CD4-positive, alpha-beta memory T cell (primary cell): ENCODE results near the gene SPDEF. TPM values are rescaled to one million over a fixed set of nuclear protein-coding genes. Genes with fewer than 3 reads are reported as not detected.
A peak's percentile ranks its signal among the peaks of the same experiment; 100 is the strongest.

ENCODE experiments used
- CTCF ChIA-PET: fragments of 350-600 bp; sonication (Branson Sonifier 250); formaldehyde crosslinking; loops from one replicate; lab custom pipeline; 2021; ENCODE audit warnings: inconsistent platforms; ENCODE audit not compliant: partially characterized antibody; lab: Charles Lee
- POLR2A ChIA-PET: fragments of 350-600 bp; sonication (Branson Sonifier 250); formaldehyde crosslinking; loops from one replicate; lab custom pipeline; 2021; ENCODE audit not compliant: partially characterized antibody; lab: Charles Lee
- DNase-seq, 5 donors: peaks; one replicate each; pipeline versions ENCODE4 v3.0.0 to v3.0.0-alpha.2; 2020 to 2022; ENCODE audit warnings: mixed read lengths in 1 of 5
- H3K27ac ChIP-seq: one replicate; pipeline ENCODE4 v1.7.0; 2013; ENCODE audit warnings: low read depth, low read length
- H3K27me3 ChIP-seq: 2 replicates; pipeline ENCODE4 v1.7.0; 2013; ENCODE audit warnings: mild to moderate bottlenecking, low read length, moderate library complexity; ENCODE audit not compliant: insufficient read depth
- H3K36me3 ChIP-seq: 2 replicates; pipeline ENCODE4 v1.7.0; 2013; ENCODE audit warnings: mild to moderate bottlenecking, low read length, moderate library complexity; ENCODE audit not compliant: insufficient read depth
- H3K4me1 ChIP-seq: 2 replicates; pipeline ENCODE4 v1.7.0; 2013; ENCODE audit warnings: mild to moderate bottlenecking, low read length, moderate library complexity; ENCODE audit not compliant: insufficient read depth
- H3K4me3 ChIP-seq, 2 donors: one replicate each; pipeline ENCODE4 v1.7.0; 2013; ENCODE audit warnings: low read length in 2 of 2, mild to moderate bottlenecking in 1 of 2
- H3K9me3 ChIP-seq, 2 donors: one replicate each; pipeline ENCODE4 v1.7.0; 2013; ENCODE audit warnings: low read length in 2 of 2, control low read depth in 1 of 2; ENCODE audit not compliant: control insufficient read depth in 1 of 2
- H3K27ac Mint-ChIP-seq, 7 donors: one replicate each; pipeline ENCODE4 v1.8.0; 2020 to 2021; ENCODE audit warnings: mixed read lengths in 7 of 7, mild to moderate bottlenecking in 6 of 7, inconsistent platforms in 3 of 7, moderate library complexity in 3 of 7
- H3K27me3 Mint-ChIP-seq, 2 donors: one replicate each; pipeline ENCODE4 v1.8.0; 2020 to 2021; ENCODE audit warnings: mixed read lengths in 2 of 2
- H3K36me3 Mint-ChIP-seq, 2 donors: one replicate each; pipeline ENCODE4 v1.8.0; 2020 to 2021; ENCODE audit warnings: mixed read lengths in 2 of 2, inconsistent platforms in 1 of 2, mild to moderate bottlenecking in 1 of 2
- H3K4me1 Mint-ChIP-seq, 4 donors: one replicate each; pipeline ENCODE4 v1.8.0; 2020 to 2021; ENCODE audit warnings: mixed read lengths in 4 of 4, mild to moderate bottlenecking in 1 of 4
- H3K4me3 Mint-ChIP-seq, 8 donors: one replicate each; pipeline ENCODE4 v1.8.0; 2020 to 2021; ENCODE audit warnings: mixed read lengths in 8 of 8, mild to moderate bottlenecking in 7 of 8, moderate library complexity in 6 of 8, inconsistent platforms in 3 of 8
- H3K9me3 Mint-ChIP-seq, 8 donors: one replicate each; pipeline ENCODE4 v1.8.0; 2020 to 2021; ENCODE audit warnings: mixed read lengths in 8 of 8, mild to moderate bottlenecking in 5 of 8, inconsistent platforms in 3 of 8, moderate library complexity in 1 of 8
- intact Hi-C: fragments of 100-400 bp; cut with micrococcal nuclease; formaldehyde crosslinking; loops from one replicate; pipeline ENCODE4 v1.15.1; 2023
- polyA plus RNA-seq, 2 donors: library from polyadenylated mRNA; unstranded; fragments of 300-500 nt; fragmentation: Illumina TruSeq; gene quantifications; one replicate each; pipeline ENCODE4 v1.2.3, GENCODE V29; 2021
- total RNA-seq, 2 experiments: library from RNA; stranded (reverse); gene quantifications; one replicate each; pipeline ENCODE4 v1.2.3, GENCODE V29; 2021

Gene SPDEF
- total and polyA plus RNA-seq, 4 experiments from 2014 or later = not detected

DNA sequence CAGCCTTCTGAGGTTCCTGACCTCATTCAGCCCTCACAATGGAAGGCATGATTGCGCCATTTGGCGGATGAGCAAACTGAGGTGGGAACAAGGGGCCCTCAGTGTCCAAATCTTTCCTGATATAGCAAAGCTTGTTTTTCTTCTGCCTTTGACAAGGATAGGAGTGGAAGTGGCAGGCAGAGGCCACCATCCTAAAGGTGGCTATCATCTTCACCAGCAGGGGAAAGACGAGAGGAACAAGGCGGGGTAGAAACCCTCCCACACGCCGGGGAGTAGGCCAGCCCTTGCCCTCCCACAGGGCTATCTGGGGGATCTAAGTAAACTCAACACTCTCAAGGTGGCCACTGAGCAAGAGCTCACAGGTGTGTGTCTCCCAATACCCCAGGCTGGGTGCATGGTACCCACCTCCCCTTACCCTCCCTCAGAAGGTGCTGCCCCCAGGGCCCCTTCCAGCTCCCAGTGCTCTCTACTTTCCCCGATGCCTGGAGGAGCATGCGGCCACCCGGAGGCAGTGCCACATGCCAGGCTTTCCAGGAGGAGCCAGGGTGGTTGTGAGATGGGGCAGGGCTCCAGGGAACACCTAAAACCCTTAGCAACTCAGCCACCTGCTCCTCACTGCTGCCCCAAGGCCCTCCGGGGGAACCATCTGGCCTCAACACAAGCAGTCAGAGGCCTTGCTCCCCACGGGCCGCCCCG is 11.2 kb downstream of the SPDEF start:
- H3K27ac Mint-ChIP-seq = peak overlapping the region in 1 of 7 donors; percentile 27

DNA sequence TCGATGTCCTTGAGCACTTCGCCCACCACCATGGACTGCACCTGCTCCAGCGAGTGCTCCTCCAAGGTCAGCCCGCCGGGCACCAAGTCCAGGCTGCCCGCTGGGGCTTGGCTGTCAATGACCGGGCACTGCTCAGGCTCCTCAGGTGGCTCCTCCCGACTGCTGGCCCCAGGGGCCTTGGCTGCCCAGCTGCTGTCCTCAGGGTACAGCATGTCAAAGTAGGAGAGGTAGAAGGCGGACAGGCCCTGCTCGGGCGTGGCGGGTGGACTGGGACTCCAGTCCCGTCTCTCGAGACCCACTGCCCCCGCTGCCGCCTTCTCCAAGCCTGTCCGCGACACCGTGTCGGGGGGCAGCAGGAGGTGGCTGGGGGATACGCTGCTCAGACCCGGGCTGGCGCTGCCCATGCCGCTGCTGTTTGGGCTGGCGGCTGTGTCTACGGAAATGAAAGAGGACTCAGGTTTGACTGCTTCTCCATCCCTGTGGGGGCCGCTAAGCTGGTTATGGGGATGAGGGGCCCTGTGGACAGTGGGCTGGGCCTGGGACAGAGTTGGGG is 12.0 kb downstream of the SPDEF start:
- H3K4me3 Mint-ChIP-seq = no peak overlapping the region
- intact Hi-C loops = no loop called here
- no peak overlapping the region for H3K27ac ChIP-seq
- H3K4me1 ChIP-seq = no peaks in the 10 kb centered on the region
- ChIA-PET CTCF (no interaction called here), POLR2A (no interaction called here)
- no peak for DNase-seq
- no peak overlapping the region for H3K4me3 ChIP-seq
- no peaks in the 10 kb centered on the region for H3K36me3 ChIP-seq
- peaks cover 0 to 1% (median 0%) of the 10 kb centered on the region in 4 donors for H3K4me1 Mint-ChIP-seq
- no peak overlapping the region for H3K27ac Mint-ChIP-seq
- peaks cover 0 to 2% (median 0%) of the 10 kb centered on the region in 8 donors for H3K9me3 Mint-ChIP-seq
- H3K27me3 ChIP-seq = no peaks in the 10 kb centered on the region
- H3K36me3 Mint-ChIP-seq = no peaks in the 10 kb centered on the region
- H3K9me3 ChIP-seq = no peaks in the 10 kb centered on the region
- no peaks in the 10 kb centered on the region for H3K27me3 Mint-ChIP-seq

More for the DNA sequence above, 11.2 kb downstream of the SPDEF start:
- no peak for DNase-seq
- Histone ChIP-seq H3K27me3 (no peaks in the 10 kb centered on the region), H3K27ac (no peak overlapping the region), H3K4me1 (no peaks in the 10 kb centered on the region), H3K4me3 (no peak overlapping the region), H3K9me3 (no peaks in the 10 kb centered on the region), H3K36me3 (no peaks in the 10 kb centered on the region)
- peaks cover 0 to 2% (median 0%) of the 10 kb centered on the region in 8 donors for H3K9me3 Mint-ChIP-seq
- CTCF ChIA-PET = no interaction called here
- H3K36me3 Mint-ChIP-seq = no peaks in the 10 kb centered on the region
- no peaks in the 10 kb centered on the region for H3K27me3 Mint-ChIP-seq
- POLR2A ChIA-PET = no interaction called here
- intact Hi-C loops = no loop called here
- no peak overlapping the region for H3K4me3 Mint-ChIP-seq
- H3K4me1 Mint-ChIP-seq = peaks cover 0 to 1% (median 0%) of the 10 kb centered on the region in 4 donors

DNA sequence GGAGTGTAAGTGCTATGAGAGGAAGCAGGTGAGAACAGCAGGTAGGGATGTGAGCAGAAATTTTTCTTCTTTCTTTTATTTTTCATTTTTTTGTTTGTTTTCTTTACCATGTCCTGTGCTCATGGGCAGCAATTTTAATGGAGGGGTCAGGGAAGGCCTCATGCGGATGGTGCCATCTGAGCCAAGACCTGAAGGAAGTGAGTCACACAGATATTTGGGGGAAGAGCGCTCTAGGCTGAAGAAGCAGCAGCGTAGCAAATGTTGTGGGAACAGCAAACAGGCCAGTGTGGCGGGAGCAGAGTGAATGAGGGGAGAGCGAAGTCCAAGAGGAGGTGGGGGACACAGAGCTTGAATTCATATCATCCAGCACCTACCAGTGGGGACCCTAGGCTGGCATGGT is 12.7 kb downstream of the SPDEF start:
- no peaks in the 10 kb centered on the region for H3K9me3 ChIP-seq
- no peak overlapping the region for H3K4me3 ChIP-seq
- ChIA-PET POLR2A (no interaction called here), CTCF (no interaction called here)
- intact Hi-C loops = no loop called here
- H3K27me3 ChIP-seq = no peaks in the 10 kb centered on the region
- H3K4me1 Mint-ChIP-seq = peaks cover 0 to 1% (median 0%) of the 10 kb centered on the region in 4 donors
- no peak for DNase-seq
- H3K27ac ChIP-seq = no peak overlapping the region
- no peaks in the 10 kb centered on the region for H3K36me3 Mint-ChIP-seq
- H3K36me3 ChIP-seq = no peaks in the 10 kb centered on the region
- H3K4me3 Mint-ChIP-seq = no peak overlapping the region
- H3K27me3 Mint-ChIP-seq = no peaks in the 10 kb centered on the region
- H3K27ac Mint-ChIP-seq = peak overlapping the region in 1 of 7 donors; percentile 13
- peaks cover 0 to 2% (median 0%) of the 10 kb centered on the region in 8 donors for H3K9me3 Mint-ChIP-seq
- no peaks in the 10 kb centered on the region for H3K4me1 ChIP-seq

DNA sequence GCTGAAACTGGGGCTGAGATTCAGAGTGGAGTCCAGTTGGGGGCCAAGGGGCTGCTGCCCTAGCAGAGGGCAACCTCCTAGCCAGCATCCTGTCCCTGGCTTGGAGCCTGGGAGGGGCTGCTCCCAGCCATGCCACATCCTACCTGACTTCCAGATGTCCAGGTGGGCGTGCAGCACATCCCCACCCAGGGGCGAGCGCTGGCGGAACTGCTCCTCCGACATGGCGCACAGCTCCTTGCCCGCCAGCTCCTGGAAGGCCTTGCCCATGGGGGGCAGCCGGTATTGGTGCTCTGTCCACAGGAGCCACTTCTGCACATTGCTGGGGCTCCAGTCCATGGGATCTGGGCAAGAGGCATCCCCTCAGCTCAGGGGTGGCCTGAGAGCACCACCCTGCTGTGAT is 15.3 kb downstream of the SPDEF start:
- no peaks in the 10 kb centered on the region for H3K36me3 ChIP-seq
- peaks cover 0 to 1% (median 0%) of the 10 kb centered on the region in 4 donors for H3K4me1 Mint-ChIP-seq
- no peak overlapping the region for H3K4me3 ChIP-seq
- ChIA-PET POLR2A (no interaction called here), CTCF (no interaction called here)
- H3K9me3 Mint-ChIP-seq = peaks cover 0 to 1% (median 0%) of the 10 kb centered on the region in 8 donors
- DNase-seq = no peak
- no peaks in the 10 kb centered on the region for H3K9me3 ChIP-seq
- intact Hi-C loops = no loop called here
- H3K4me1 ChIP-seq = no peaks in the 10 kb centered on the region
- no peaks in the 10 kb centered on the region for H3K36me3 Mint-ChIP-seq
- no peak overlapping the region for H3K27ac ChIP-seq
- H3K27ac Mint-ChIP-seq = no peak overlapping the region
- no peaks in the 10 kb centered on the region for H3K27me3 Mint-ChIP-seq
- H3K27me3 ChIP-seq = no peaks in the 10 kb centered on the region
- no peak overlapping the region for H3K4me3 Mint-ChIP-seq

DNA sequence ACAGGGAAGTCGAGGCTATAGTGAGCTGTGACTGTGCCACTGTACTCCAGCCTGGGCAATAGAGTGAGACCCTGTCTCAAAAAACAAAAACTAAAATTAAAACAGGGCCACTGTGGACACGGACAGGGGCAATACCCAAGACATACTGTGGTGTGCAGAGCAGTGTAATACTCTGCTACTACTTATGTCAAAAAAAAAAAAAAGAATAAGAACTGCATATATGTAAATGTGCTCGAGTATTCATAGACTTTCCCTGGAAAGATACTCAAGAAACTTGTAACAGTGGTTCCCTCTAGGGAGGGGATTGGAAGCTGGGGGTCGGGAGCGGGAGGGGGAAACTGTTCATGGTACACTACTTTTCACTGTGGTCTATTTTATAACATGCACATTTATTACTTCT is 15.9 kb downstream of the SPDEF start:
- intact Hi-C loops = no loop called here
- H3K27ac ChIP-seq = no peak overlapping the region

DNA sequence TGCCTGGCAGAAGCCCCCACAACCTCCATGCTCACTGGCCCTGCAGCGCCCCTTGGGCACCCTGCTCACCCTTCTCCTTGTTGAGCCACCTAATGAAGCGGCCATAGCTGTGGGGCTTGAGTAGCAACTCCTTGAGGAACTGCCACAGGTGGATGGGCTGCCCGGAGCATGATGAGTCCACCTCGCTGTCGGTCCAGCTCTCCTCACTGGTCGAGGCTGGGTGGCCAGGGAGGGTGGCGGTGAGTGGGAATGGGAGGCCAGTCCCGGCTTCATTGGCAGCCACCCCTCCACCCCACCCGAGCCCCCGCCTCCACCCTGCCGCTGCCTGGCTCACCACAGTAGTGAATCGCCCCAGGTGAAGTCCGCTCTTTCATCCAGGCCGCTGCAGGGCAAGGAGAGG is 16.9 kb downstream of the SPDEF start:
- intact Hi-C loops = no loop called here
- no peak for DNase-seq
- no peak overlapping the region for H3K27ac Mint-ChIP-seq
- no peak overlapping the region for H3K4me3 Mint-ChIP-seq
- Histone ChIP-seq H3K9me3 (no peaks in the 10 kb centered on the region), H3K4me3 (no peak overlapping the region), H3K36me3 (no peaks in the 10 kb centered on the region), H3K4me1 (no peaks in the 10 kb centered on the region), H3K27ac (no peak overlapping the region), H3K27me3 (no peaks in the 10 kb centered on the region)
- CTCF ChIA-PET = interaction anchor here (0.6 kb wide), 1 partner anchor 42 kb away, joined by 3 read pairs; no protein-coding TSS in a partner anchor
- H3K4me1 Mint-ChIP-seq = no peaks in the 10 kb centered on the region
- H3K9me3 Mint-ChIP-seq = peaks cover 0 to 3% (median 0%) of the 10 kb centered on the region in 8 donors
- no peaks in the 10 kb centered on the region for H3K36me3 Mint-ChIP-seq
- H3K27me3 Mint-ChIP-seq = no peaks in the 10 kb centered on the region
- POLR2A ChIA-PET = no interaction called here

More for the DNA sequence above, 15.9 kb downstream of the SPDEF start:
- H3K4me1 ChIP-seq = no peaks in the 10 kb centered on the region
- H3K27me3 ChIP-seq = no peaks in the 10 kb centered on the region
- Mint-ChIP-seq H3K4me3 (no peak overlapping the region), H3K36me3 (no peaks in the 10 kb centered on the region), H3K27ac (no peak overlapping the region), H3K4me1 (peaks cover 0 to 1% (median 0%) of the 10 kb centered on the region in 4 donors), H3K9me3 (peaks cover 0 to 1% (median 0%) of the 10 kb centered on the region in 8 donors), H3K27me3 (no peaks in the 10 kb centered on the region)
- no peaks in the 10 kb centered on the region for H3K9me3 ChIP-seq
- no peak for DNase-seq
- H3K4me3 ChIP-seq = no peak overlapping the region
- no peaks in the 10 kb centered on the region for H3K36me3 ChIP-seq
- ChIA-PET POLR2A (no interaction called here), CTCF (no interaction called here)

DNA sequence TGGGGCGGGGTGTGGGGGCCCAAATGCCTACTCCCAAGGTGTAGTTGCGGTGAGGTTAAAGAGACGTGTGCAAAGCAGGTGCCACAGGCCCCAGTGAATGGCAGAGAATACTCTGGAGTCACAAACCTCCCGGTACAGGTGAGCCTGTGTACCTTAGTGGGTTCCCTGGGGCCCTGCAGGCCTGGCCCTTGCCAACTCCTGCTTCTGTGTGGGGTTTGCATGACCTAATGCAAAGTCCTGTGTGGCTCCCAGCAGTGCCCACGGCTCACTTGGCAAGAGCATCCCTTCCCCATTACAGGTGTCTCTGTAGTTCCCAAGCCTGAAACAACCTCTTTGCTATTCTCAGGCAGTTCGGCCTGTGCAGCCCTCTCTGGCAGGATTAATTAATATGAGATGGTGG is 17.5 kb downstream of the SPDEF start:
- no peaks in the 10 kb centered on the region for H3K4me1 ChIP-seq
- DNase-seq = no peak
- no peak overlapping the region for H3K4me3 Mint-ChIP-seq
- H3K9me3 Mint-ChIP-seq = peaks cover 0 to 3% (median 0%) of the 10 kb centered on the region in 8 donors
- ChIA-PET POLR2A (no interaction called here), CTCF (interaction anchor here (0.6 kb wide), 1 partner anchor 41 kb away, joined by 3 read pairs; no protein-coding TSS in a partner anchor)
- H3K27ac Mint-ChIP-seq = no peak overlapping the region
- no peaks in the 10 kb centered on the region for H3K9me3 ChIP-seq
- no peak overlapping the region for H3K4me3 ChIP-seq
- intact Hi-C loops = no loop called here
- H3K27me3 Mint-ChIP-seq = no peaks in the 10 kb centered on the region
- no peaks in the 10 kb centered on the region for H3K27me3 ChIP-seq
- H3K36me3 ChIP-seq = no peaks in the 10 kb centered on the region
- no peaks in the 10 kb centered on the region for H3K36me3 Mint-ChIP-seq
- no peak overlapping the region for H3K27ac ChIP-seq
- H3K4me1 Mint-ChIP-seq = no peaks in the 10 kb centered on the region
